ENCODE measurements around the gene WDR83.

DNA sequence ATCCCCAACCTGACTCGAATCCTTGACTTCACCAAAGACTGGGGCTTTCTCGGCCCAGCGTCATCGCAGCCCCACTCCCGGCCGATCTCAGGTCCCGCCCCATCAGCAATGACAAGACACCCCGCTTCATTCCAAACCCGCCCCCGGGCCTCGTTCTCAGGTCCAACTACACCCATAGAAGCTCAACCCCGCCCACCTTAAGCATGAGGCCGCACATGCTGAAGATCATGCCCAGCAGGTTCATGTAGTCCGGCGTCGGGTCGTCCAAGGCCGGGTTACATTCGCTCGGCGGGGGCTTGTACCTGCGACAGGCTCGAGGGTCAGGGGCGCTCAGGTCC is 2.3 kb downstream of the WDR83 start:
- TF ChIP-seq, protein P1, sequence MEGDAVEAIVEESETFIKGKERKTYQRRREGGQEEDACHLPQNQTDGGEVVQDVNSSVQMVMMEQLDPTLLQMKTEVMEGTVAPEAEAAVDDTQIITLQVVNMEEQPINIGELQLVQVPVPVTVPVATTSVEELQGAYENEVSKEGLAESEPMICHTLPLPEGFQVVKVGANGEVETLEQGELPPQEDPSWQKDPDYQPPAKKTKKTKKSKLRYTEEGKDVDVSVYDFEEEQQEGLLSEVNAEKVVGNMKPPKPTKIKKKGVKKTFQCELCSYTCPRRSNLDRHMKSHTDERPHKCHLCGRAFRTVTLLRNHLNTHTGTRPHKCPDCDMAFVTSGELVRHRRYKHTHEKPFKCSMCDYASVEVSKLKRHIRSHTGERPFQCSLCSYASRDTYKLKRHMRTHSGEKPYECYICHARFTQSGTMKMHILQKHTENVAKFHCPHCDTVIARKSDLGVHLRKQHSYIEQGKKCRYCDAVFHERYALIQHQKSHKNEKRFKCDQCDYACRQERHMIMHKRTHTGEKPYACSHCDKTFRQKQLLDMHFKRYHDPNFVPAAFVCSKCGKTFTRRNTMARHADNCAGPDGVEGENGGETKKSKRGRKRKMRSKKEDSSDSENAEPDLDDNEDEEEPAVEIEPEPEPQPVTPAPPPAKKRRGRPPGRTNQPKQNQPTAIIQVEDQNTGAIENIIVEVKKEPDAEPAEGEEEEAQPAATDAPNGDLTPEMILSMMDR (conservative IDR thresholded peaks at IDR 0.05; ENCODE audit: low read depth in 2 of 2) = no peak
- TF ChIP-seq EZH2phosphoT487 (IDR thresholded peaks at IDR 0.05; ENCODE audit: unreplicated experiment) (no peak), EZH2 (IDR thresholded peaks at IDR 0.05; ENCODE audit: low read depth, unreplicated experiment) (no peak)
